LNCaP clone FGC (cell line): ENCODE data around the gene CLEC3B.
"Not testable (repeated sequence)": the region's sequence is repeated elsewhere in the genome, so short reads cannot be mapped to it uniquely, and the experiment has no call there.

ENCODE experiments used
- DNase-seq: peaks from one replicate; pipeline ENCODE4 v3.0.0-alpha.2; 2011; ENCODE audit warnings: low read depth
- H3K4me3 ChIP-seq: 2 replicates; pipeline ENCODE4 v1.5.1; 2011; ENCODE audit warnings: mild to moderate bottlenecking, low read depth, low read length, control low read depth
- TF ChIP-seq, protein P1 (sequence below): IDR thresholded peaks from 2 replicates; pipeline ENCODE4 v1.5.1; 2012; ENCODE audit warnings: mild to moderate bottlenecking; ENCODE audit not compliant: control insufficient read depth, insufficient read depth; ENCODE audit errors: extremely low read depth

Gene CLEC3B

DNA sequence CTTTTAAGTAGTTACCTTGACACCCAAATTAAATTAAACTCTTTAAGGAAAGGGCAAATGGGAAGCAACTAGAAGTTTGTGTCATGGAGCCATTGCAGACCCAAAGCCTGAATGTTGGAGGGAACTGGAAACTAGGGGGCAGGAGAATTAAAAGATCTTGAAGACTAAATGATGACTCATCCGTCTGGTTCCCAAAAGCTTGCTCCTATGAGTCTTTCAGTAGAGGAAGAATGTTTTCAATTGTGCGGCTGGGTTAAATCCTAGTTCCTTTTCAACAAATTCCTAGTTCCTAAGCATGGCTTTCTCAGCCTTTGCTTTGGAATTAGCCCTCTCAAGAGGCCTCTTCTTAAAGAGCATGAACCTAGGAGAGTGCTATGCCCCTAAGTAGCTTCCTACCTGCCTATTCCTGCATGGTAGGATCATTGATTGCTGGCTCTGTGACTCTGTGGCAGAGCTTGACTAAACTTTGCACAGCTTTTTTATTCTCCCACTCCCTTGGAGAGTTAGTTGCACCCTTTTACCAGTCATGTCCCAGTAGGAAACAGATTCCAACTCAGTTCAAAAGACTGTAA is 17.7 kb downstream of the CLEC3B start:
- no peak for DNase-seq
- no peak overlapping the region for H3K4me3 ChIP-seq
- TF ChIP-seq, protein P1, sequence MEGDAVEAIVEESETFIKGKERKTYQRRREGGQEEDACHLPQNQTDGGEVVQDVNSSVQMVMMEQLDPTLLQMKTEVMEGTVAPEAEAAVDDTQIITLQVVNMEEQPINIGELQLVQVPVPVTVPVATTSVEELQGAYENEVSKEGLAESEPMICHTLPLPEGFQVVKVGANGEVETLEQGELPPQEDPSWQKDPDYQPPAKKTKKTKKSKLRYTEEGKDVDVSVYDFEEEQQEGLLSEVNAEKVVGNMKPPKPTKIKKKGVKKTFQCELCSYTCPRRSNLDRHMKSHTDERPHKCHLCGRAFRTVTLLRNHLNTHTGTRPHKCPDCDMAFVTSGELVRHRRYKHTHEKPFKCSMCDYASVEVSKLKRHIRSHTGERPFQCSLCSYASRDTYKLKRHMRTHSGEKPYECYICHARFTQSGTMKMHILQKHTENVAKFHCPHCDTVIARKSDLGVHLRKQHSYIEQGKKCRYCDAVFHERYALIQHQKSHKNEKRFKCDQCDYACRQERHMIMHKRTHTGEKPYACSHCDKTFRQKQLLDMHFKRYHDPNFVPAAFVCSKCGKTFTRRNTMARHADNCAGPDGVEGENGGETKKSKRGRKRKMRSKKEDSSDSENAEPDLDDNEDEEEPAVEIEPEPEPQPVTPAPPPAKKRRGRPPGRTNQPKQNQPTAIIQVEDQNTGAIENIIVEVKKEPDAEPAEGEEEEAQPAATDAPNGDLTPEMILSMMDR: no peak

DNA sequence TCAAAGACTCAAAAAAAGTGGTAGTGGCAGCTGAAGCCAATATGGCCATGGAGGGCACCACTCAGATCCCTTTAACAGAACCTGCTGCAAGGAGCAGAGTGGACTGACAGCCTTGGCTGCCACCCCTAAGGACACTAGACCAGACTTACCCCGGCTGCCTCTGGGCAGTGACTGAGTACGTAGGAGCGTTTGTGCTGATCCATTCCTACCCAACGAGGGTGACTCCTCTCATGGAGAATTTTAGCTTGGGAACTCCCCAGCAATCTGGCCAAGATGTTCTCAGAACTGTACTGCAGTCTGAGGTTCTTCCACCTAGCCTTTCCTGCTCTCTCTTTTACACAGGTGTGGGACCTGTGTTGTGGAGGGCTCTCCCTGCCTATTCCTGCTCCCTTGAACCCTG is 22.1 kb downstream of the CLEC3B start:
- no peak overlapping the region for H3K4me3 ChIP-seq
- TF ChIP-seq, protein P1: no peak
- DNase-seq: no peak

DNA sequence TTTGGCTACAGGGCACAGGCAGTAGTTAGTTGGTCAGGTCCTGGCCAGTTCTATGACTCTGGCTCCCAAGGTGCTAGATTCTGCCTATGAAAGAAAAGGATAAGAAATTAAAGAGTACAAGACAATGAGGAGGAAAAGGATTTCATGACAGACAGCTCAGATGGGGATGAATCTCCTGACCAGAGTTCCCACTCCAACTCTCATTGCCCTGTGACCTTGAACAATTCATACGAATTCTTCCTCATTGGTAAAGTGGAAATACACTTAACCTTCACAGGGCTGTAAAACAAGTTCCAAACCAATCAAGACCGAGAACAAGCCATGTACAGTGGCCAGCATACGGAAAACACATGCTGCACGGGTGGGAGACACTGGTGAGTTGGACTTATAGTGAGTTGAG is 23.7 kb downstream of the CLEC3B start:
- DNase-seq: no peak
- TF ChIP-seq, protein P1: no peak
- no peak overlapping the region for H3K4me3 ChIP-seq

DNA sequence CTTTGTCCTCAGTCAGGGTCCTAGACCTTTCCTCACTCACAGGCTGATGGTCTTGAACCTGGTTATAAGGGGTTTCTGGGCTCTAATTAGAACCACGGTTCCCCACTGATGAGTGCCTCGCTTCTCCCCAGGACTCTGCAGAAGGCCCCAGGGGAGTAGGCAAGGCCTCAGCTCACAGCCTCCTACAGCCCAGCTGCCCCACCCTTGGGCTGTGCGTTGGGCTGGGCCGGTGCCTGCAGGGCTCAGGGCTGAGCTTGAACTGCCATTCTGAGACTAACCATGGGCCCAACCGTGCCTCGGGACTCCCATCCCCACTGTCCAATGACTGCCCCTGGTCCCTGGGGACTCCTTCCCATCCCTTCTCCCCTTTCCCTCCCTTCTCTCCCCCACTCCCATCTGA is 25.6 kb downstream of the CLEC3B start:
- no peak overlapping the region for H3K4me3 ChIP-seq
- TF ChIP-seq, protein P1: no peak
- no peak for DNase-seq

DNA sequence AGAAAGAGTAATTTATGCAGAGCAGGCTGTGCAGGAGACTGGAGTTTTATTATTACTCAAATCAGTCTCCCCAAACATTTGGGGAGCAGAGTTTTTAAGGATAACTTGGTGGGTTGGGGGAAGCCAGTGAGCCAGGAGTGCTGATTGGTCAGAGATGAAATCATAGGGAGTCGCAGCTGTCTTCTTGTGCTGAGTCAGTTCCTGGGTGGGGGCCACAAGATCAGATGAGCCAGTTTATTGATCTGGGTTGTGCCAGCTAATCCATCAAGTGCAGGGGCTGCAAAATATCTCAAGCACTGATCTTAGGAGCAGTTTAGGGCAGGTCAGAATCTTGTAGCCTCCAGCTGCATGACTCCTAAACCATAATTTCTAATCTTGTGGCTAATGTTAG is 27.7 kb downstream of the CLEC3B start:
- H3K4me3 ChIP-seq, DNase-seq: not testable (repeated sequence)

DNA sequence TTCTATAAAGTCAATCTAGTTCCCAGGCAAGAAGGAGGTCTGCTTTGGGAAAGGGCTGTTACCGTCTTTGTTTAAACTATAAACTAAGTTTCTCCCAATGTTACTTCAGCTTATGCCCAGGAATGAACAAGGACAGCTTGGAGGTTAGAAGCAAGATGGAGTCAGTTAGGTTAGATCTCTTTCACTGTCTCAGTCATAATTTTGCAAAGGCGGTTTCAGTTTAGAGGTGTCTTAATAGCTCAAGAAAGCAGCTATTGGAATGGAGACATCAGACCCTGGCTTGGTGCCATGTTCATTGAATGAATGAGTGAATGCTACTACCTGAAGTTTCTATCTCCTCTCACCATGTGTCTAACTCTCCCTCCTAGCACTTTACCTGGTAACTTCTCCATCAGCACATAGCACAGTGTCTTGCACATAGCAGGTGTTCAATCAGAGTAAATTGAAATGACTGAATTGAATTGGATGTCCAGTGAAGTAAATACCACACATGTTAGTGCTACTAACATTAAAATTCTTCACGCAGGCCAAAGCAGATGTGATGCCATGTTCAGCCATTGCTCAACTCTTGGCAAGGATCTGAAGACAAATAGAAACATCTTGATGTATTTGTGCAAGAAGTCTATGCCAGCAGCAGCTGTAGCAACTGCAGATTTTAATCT is 28.2 kb downstream of the CLEC3B start:
- DNase-seq: peak; percentile 60

DNA sequence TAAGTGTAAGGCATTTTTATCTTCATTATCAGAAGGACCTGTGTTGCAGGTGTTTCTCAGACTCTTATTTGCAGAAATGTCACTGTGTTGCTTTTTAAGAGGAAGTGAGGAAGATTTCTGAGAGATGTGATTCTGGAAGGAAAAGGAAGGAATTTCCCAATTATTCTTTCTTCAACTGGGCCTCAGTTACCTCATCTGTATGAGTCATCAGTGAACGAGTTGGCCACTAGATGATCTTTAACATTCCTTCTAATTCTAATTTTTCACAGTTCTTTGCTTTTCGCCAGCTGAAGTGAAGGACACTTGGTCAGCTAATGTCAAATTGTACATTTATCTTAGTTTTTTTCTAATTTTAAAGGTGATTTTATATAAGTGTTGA is 28.9 kb downstream of the CLEC3B start:
- DNase-seq: no peak
- no peak overlapping the region for H3K4me3 ChIP-seq
- TF ChIP-seq, protein P1: peak; percentile 1; the same call in 1 of the 2 replicates

More for the DNA sequence above, 28.2 kb downstream of the CLEC3B start:
- TF ChIP-seq, protein P1: no peak
- H3K4me3 ChIP-seq: no peak overlapping the region
